ENCODE measurements around the gene NCAM1.

DNA sequence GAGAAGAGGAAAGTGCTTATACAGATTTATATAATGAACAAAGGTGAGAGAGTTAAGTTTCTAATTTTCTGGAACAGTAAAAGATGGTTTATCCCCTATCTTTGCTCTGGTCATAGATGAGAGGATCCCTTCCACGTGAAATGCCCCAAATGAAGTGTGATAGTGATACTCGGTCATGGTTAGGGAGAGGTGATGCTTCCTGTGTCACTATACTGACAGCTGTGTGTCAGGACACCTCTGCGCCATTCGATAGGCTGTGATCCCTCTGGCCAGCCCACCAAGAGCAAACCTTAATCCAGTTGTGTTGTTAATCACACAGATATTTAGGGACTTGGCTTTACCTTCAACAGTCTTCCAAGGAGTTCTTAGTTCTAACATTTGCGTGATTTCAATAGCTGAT is 57.7 kb downstream of the NCAM1 start:
- TF ChIP-seq CTCF (IDR thresholded peaks at IDR 0.05 in 4 of 5, conservative IDR thresholded peaks at IDR 0.05 in 1 of 5) (no peak), POLR2A (IDR thresholded peaks at IDR 0.05) (no peak)

All from gastrocnemius medialis (tissue), 4 donors.